Measurements from ENCODE around the gene PAIP2. TPM values are rescaled to one million over a fixed set of nuclear protein-coding genes. Genes with fewer than 3 reads are reported as not detected.
"Not testable (repeated sequence)": the region's sequence is repeated elsewhere in the genome, so short reads cannot be mapped to it uniquely, and the experiment has no call there.

The PAIP2 gene
- total RNA-seq, 1 donor from 2014 or later, result 27.6 TPM

DNA sequence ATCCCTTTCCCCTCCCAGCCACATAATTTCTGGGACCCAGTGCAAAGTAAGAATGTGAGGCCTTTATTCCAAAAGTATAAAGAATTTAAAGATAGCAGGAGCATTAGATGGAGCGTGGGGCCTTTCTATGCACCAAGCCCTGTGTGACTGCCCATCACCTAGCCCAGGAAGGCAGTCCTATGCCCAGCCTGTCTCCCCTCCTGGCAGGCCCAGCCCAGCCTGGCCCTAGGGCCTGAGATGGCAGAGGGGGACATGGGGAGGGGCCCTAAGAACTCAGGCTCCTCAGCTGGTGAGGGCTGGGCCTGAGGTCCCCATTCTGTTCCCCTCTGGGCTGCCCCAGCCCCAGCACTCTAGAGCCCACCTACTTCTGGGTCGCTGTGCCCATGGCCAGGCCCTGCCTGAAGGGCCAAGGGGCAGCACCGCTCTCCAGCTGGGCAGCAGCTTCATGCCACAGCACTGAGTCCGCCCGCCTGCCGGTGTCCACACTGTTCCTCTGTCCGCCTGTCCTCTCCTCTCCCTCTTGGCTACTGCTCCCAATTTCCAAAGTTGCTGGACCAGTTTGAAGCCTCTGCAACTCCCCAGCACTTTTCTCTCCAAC lies 42.4 kb downstream of the PAIP2 start:
- Histone ChIP-seq H3K27me3 (no peaks in the 10 kb centered on the region), H3K4me3 (no peak overlapping the region), H3K9me3 (no peaks in the 10 kb centered on the region), H3K27ac (no peak overlapping the region), H3K36me3 (no peaks in the 10 kb centered on the region), H3K4me1 (peaks cover 2 to 3% of the 10 kb centered on the region in 2 donors)
- DNase-seq (ENCODE audit: low spot score in 2 of 2), result no peak
- intact Hi-C loops (cut with DNase I), result no loop called here
- TF ChIP-seq CTCF (IDR thresholded peaks at IDR 0.05), result no peak

DNA sequence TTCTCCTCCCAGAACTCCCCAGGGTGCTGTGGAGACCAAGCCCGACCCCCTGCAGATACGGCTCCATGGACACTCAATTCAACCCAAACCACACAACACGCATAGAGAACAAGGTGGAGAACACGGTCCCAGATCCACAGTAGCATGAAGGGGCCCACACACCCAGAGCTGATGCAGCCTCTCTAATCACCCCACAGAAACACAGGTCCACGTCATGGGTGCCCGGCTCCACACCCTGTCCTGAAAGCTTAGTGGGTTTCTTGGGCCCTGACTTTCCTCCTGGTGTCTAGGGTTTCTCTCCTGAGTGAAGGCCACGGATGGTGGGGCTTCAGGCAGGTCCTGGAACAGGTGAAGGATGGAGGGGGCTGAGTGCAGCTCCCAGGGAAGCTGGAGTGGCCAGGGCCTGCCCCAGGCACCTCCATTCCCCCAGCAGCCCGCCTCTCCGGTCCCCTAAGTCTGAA lies 43.0 kb downstream of the PAIP2 start:
- no peaks in the 10 kb centered on the region for H3K27me3 ChIP-seq
- H3K27ac ChIP-seq, result peak overlapping the region in 1 of 2 donors; percentile 42
- DNase-seq (ENCODE audit: low spot score in 2 of 2), result no peak
- H3K36me3 ChIP-seq, result no peaks in the 10 kb centered on the region
- TF ChIP-seq CTCF (IDR thresholded peaks at IDR 0.05), result no peak
- intact Hi-C loops (cut with DNase I), result no loop called here
- no peaks in the 10 kb centered on the region for H3K9me3 ChIP-seq
- peak overlapping the region in 1 of 2 donors; percentile 58 for H3K4me3 ChIP-seq
- H3K4me1 ChIP-seq, result peaks cover 2 to 3% of the 10 kb centered on the region in 2 donors

GRCh38 chr5:139385061-139386049 lies 43.7 kb downstream of the PAIP2 start:
- no peaks in the 10 kb centered on the region for H3K36me3 ChIP-seq
- no peaks in the 10 kb centered on the region for H3K9me3 ChIP-seq
- peak overlapping the region; percentile 17 to 58 for H3K4me3 ChIP-seq
- peak in 1 of 3 experiments; percentile 11 for TF ChIP-seq CTCF (IDR thresholded peaks at IDR 0.05)
- H3K27me3 ChIP-seq, result no peaks in the 10 kb centered on the region
- DNase-seq (ENCODE audit: low spot score in 2 of 2), result no peak
- peak overlapping the region in 1 of 2 donors; percentile 42 for H3K27ac ChIP-seq
- intact Hi-C loops (cut with DNase I), result no loop called here
- peaks cover 2 to 3% of the 10 kb centered on the region in 2 donors for H3K4me1 ChIP-seq

DNA sequence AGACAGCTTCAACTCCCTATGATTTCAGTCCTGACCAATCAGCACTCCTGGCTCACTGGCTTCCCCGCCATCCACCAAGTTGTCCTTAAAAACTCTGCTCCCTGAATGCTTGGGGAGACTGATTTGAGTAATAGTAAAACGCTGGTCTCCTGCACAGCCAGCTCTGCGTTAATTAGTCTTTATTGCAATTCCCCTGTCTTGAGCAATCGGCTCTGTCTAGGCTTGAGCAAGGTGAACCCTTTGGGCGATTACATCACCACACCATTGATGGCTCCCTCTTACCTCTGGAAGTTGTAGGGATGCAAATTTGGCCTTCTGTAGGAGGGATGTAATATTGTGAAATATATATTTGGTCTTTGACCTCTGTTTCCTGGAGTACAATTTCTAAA lies 44.4 kb downstream of the PAIP2 start:
- Histone ChIP-seq H3K36me3 (no peaks in the 10 kb centered on the region), H3K9me3 (no peaks in the 10 kb centered on the region), H3K4me3 (no peak overlapping the region), H3K27ac (no peak overlapping the region), H3K4me1 (peaks cover 2 to 3% of the 10 kb centered on the region in 2 donors), H3K27me3 (no peaks in the 10 kb centered on the region)
- TF ChIP-seq CTCF (IDR thresholded peaks at IDR 0.05), result no peak
- intact Hi-C loops (cut with DNase I), result no loop called here
- no peak for DNase-seq (ENCODE audit: low spot score in 2 of 2)

GRCh38 chr5:139386956-139387355 lies 45.3 kb downstream of the PAIP2 start:
- H3K36me3 ChIP-seq; H3K9me3 ChIP-seq; intact Hi-C loops (cut with DNase I); H3K4me1 ChIP-seq; H3K27me3 ChIP-seq; H3K27ac ChIP-seq; DNase-seq (ENCODE audit: low spot score in 2 of 2); H3K4me3 ChIP-seq: not testable (repeated sequence)
